Stimulated activated CD4-positive, alpha-beta T cell treated with anti-CD3 and anti-CD28 coated beads, Interleukin-4, amount 100 ng/mL, for 24 hours (primary cell): ENCODE measurements around the gene YIPF2.
A peak's percentile ranks its signal among the peaks of the same experiment; 100 is the strongest.

ENCODE experiments used
- DNase-seq: peaks from one replicate; pipeline ENCODE4 v3.0.0-alpha.2; 2020

The YIPF2 gene

GRCh38 chr19:10872546-10873107 is 55.8 kb downstream of the YIPF2 start:
- peak; percentile 25 for DNase-seq
